Gastrocnemius medialis (tissue), 4 donors: ENCODE data around the gene LINC00237. TPM values are rescaled to one million over a fixed set of nuclear protein-coding genes. Genes with fewer than 3 reads are reported as not detected.

Source experiments
- ATAC-seq, 2 donors: fragments of 150-250 bp; one replicate each; pipeline ENCODE4 v1.9.1; 2016
- DNase-seq, 2 donors: peaks; one replicate each; pipeline ENCODE4 v3.0.0-alpha.2; 2019
- H3K27ac ChIP-seq, 4 donors: fragments of 200-600 bp; sonication (generic); 1 replicate in 1 of 4; 2 replicates in 3 of 4; pipeline ENCODE4 v1.5.1; 2016 to 2018; ENCODE audit warnings: mild to moderate bottlenecking in 2 of 4, moderate library complexity in 1 of 4
- H3K27me3 ChIP-seq, 3 donors: fragments of 200-600 bp; sonication (generic) in 2 of 3; 1 replicate in 1 of 3; 2 replicates in 2 of 3; pipeline versions ENCODE4 v1.5.1 to v1.6.0; 2016 to 2019; ENCODE audit warnings: mild to moderate bottlenecking in 1 of 3, moderate library complexity in 1 of 3
- H3K36me3 ChIP-seq, 2 donors: fragments of 200-600 bp; sonication (generic) in 1 of 2; one replicate each; pipeline ENCODE4 v1.5.1; 2017 to 2018
- H3K4me1 ChIP-seq, 2 donors: fragments of 200-600 bp; sonication (generic) in 1 of 2; one replicate each; pipeline ENCODE4 v1.5.1; 2016 to 2017; ENCODE audit warnings: mild to moderate bottlenecking in 2 of 2
- H3K4me3 ChIP-seq, 4 donors: fragments of 200-600 bp; sonication (generic) in 3 of 4; 1 replicate in 1 of 4; 2 replicates in 3 of 4; pipeline ENCODE4 v1.5.1; 2016 to 2019; ENCODE audit warnings: mild to moderate bottlenecking in 2 of 4
- H3K9me3 ChIP-seq, 3 donors: fragments of 200-600 bp; sonication (generic) in 2 of 3; 1 replicate in 1 of 3; 2 replicates in 2 of 3; pipeline ENCODE4 v1.5.1; 2016 to 2019
- POLR2A ChIP-seq, 2 donors: fragments of 450-650 bp; IDR thresholded peaks; one replicate each; pipeline ENCODE4 v1.6.1; 2017; ENCODE audit warnings: antibody characterized with exemption in 2 of 2, mild to moderate bottlenecking in 2 of 2, moderate library complexity in 2 of 2
- in situ Hi-C, 4 donors: fragments of 200-750 bp; cut with MboI; loops; one replicate each; pipeline versions ENCODE4 v1.15.0 to v1.8.0; 2017; ENCODE audit warnings: low sequenced_read_pairs in 4 of 4
- intact Hi-C: fragments of 100-400 bp; cut with DNase I; formaldehyde crosslinking; loops from one replicate; pipeline ENCODE4 v1.15.1; 2023; ENCODE audit warnings: low total_unique reads
- total RNA-seq, 4 donors: library from RNA; depleted of rRNA; stranded (reverse); fragments of >200 nt; gene quantifications; one replicate each; pipeline versions ENCODE4 v1.1.0 to v1.2.3, GENCODE V29; 2016
- TF ChIP-seq, protein P1 (sequence below), 5 experiments: fragments of 450-650 bp in 3 of 5; fragments of 200-600 bp in 2 of 5; sonication (generic) in 2 of 5; IDR thresholded peaks in 4 of 5; conservative IDR thresholded peaks in 1 of 5; 1 replicate in 4 of 5; 2 replicates in 1 of 5; pipeline ENCODE4 v1.5.1; 2016 to 2019; ENCODE audit warnings: antibody characterized with exemption in 5 of 5, mild to moderate bottlenecking in 3 of 5, moderate library complexity in 3 of 5

LINC00237 gene
- total RNA-seq, 4 donors from 2014 or later = not detected

DNA sequence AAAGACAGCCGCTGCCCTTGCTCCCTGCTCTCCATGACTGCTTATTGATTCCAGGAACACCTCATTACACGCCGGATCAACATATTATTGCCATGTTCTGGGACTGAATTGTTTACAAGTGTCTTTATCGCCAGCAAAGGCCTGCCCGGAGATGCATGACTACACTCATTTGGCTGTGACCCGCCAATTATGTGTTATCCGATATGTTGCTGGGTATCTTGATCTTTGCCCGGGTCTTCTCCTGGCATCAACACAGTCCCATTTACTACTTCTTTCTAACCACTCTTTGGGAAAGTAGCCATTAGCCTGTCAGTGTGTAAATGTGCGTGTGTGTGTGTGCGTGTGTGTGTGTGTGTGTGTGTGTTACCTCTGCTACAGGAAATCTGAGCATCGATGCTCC, 15.4 kb downstream of the LINC00237 start:
- no peaks in the 10 kb centered on the region for H3K9me3 ChIP-seq
- no peaks in the 10 kb centered on the region for H3K36me3 ChIP-seq
- H3K4me3 ChIP-seq = no peak overlapping the region
- H3K27ac ChIP-seq = no peak overlapping the region
- ATAC-seq (no peak), DNase-seq (no peak)
- intact Hi-C loops = loop anchor here (10.0 kb wide), 1 partner anchor 206 kb away; no protein-coding TSS in a partner anchor
- in situ Hi-C loops = no loop called here
- H3K27me3 ChIP-seq = peaks cover 26 to 41% (median 40%) of the 10 kb centered on the region in 3 donors
- no peak for TF ChIP-seq POLR2A (IDR thresholded peaks at IDR 0.05)
- TF ChIP-seq, protein P1, sequence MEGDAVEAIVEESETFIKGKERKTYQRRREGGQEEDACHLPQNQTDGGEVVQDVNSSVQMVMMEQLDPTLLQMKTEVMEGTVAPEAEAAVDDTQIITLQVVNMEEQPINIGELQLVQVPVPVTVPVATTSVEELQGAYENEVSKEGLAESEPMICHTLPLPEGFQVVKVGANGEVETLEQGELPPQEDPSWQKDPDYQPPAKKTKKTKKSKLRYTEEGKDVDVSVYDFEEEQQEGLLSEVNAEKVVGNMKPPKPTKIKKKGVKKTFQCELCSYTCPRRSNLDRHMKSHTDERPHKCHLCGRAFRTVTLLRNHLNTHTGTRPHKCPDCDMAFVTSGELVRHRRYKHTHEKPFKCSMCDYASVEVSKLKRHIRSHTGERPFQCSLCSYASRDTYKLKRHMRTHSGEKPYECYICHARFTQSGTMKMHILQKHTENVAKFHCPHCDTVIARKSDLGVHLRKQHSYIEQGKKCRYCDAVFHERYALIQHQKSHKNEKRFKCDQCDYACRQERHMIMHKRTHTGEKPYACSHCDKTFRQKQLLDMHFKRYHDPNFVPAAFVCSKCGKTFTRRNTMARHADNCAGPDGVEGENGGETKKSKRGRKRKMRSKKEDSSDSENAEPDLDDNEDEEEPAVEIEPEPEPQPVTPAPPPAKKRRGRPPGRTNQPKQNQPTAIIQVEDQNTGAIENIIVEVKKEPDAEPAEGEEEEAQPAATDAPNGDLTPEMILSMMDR (IDR thresholded peaks at IDR 0.05 in 4 of 5, conservative IDR thresholded peaks at IDR 0.05 in 1 of 5) = no peak
- no peaks in the 10 kb centered on the region for H3K4me1 ChIP-seq

DNA sequence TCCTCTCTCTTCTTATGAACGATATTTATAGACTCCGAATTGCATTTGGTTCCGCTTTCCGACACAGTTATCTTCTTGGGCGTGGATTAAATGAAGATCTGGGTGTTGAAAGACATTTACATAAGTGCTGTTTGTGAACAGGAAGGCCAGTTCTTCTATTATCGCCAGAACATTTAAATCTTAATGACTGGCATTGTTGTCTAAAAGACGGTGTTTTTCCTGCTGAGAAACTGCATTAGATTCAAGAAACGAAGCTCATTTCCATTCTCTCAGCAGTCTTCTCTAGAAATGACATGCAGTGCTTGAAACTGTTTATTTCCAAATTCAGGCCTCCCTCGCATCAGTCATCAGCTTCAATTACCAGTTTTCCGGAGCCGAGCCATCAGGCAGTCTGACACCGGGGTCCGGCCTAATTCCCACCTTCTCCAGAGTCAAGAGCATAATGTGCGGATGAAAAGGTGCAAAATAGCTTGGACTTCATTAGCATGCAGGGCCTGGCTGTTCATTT, 16.0 kb downstream of the LINC00237 start:
- no peaks in the 10 kb centered on the region for H3K9me3 ChIP-seq
- TF ChIP-seq, protein P1 (IDR thresholded peaks at IDR 0.05 in 4 of 5, conservative IDR thresholded peaks at IDR 0.05 in 1 of 5) = no peak
- TF ChIP-seq POLR2A (IDR thresholded peaks at IDR 0.05) = no peak
- ATAC-seq = no peak
- no peaks in the 10 kb centered on the region for H3K4me1 ChIP-seq
- intact Hi-C loops = loop anchor here (10.0 kb wide), 1 partner anchor 205 kb away; no protein-coding TSS in a partner anchor
- peaks cover 26 to 41% (median 40%) of the 10 kb centered on the region in 3 donors for H3K27me3 ChIP-seq
- H3K4me3 ChIP-seq = no peak overlapping the region
- DNase-seq = no peak
- in situ Hi-C loops = no loop called here
- no peak overlapping the region for H3K27ac ChIP-seq
- no peaks in the 10 kb centered on the region for H3K36me3 ChIP-seq

DNA sequence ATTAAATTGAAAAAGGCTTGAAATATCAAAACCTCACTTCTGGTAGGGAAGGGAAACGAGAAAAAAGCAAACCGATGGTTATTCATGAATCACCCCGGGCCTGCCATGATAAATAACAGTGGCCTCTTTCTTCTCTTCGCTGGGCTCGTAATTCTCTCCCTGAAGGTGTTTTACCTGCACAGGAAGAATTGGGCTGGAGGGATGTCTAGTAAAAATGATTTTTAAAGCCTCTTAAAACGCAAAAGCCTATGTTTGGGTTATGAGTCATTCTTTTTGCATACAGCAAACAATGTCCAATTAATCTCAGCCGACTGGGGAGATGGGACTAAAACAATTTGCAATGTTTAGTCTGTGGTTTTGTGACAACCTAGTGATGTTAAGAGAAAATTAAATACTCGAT, 16.8 kb downstream of the LINC00237 start:
- TF ChIP-seq POLR2A (IDR thresholded peaks at IDR 0.05) = no peak
- TF ChIP-seq, protein P1 (IDR thresholded peaks at IDR 0.05 in 4 of 5, conservative IDR thresholded peaks at IDR 0.05 in 1 of 5) = no peak
- Histone ChIP-seq H3K9me3 (no peaks in the 10 kb centered on the region), H3K4me1 (no peaks in the 10 kb centered on the region), H3K27me3 (peaks cover 26 to 40% (median 38%) of the 10 kb centered on the region in 3 donors), H3K36me3 (no peaks in the 10 kb centered on the region), H3K27ac (no peak overlapping the region), H3K4me3 (no peak overlapping the region)
- DNase-seq (no peak), ATAC-seq (no peak)
- intact Hi-C loops = no loop called here
- in situ Hi-C loops = no loop called here

DNA sequence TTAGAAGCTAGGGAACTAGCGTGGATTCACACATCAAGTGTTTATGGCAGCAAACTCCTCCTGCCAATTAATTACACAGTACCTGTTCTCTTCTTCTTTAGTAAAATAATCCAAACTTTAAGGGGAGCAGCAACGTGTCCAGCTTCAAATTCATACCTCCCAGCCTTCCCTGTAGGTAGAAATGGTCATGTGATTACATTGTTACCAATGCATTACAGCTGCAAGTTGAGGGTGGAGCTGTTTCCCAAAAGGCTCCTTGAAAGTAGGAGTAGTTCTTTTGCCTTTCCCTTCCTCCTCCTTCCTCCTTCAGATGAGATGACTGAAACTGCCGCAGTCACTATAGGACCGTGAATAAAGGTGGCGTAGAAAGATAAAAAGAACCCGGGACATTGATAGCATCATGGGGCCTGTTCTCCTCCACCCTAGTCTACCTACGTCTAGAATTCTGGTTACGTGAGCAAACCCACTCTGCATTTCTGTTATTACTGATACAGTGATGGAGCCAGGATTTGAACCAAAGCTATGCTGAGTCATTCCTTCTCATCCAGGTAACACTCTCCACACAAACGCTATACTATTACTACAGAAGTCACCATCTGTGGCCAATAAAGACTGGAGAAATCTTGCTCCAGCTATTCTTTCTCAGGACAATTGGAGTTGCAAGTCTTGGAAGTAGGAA, 18.2 kb downstream of the LINC00237 start:
- Histone ChIP-seq H3K36me3 (no peaks in the 10 kb centered on the region), H3K4me3 (no peak overlapping the region), H3K4me1 (no peaks in the 10 kb centered on the region), H3K27me3 (peaks cover 26 to 35% (median 32%) of the 10 kb centered on the region in 3 donors), H3K27ac (no peak overlapping the region), H3K9me3 (no peaks in the 10 kb centered on the region)
- intact Hi-C loops (no loop called here), in situ Hi-C loops (no loop called here)
- ATAC-seq (no peak), DNase-seq (no peak)
- no peak for TF ChIP-seq POLR2A (IDR thresholded peaks at IDR 0.05)
- TF ChIP-seq, protein P1 (IDR thresholded peaks at IDR 0.05 in 4 of 5, conservative IDR thresholded peaks at IDR 0.05 in 1 of 5) = no peak
